Epithelial cell of esophagus (primary cell): ENCODE results near the gene PTPN1.
A peak's percentile ranks its signal among the peaks of the same experiment; 100 is the strongest.
"Not testable (repeated sequence)": the region's sequence is repeated elsewhere in the genome, so short reads cannot be mapped to it uniquely, and the experiment has no call there.

Experiments
- DNase-seq: peaks from one replicate; pipeline ENCODE4 v3.0.0; 2010; ENCODE audit warnings: low read depth
- H3K4me3 ChIP-seq: 2 replicates; pipeline ENCODE4 v1.5.1; 2011; ENCODE audit warnings: mild to moderate bottlenecking, low read length, control low read depth
- TF ChIP-seq, protein P1 (sequence below): IDR thresholded peaks from 2 replicates; pipeline ENCODE4 v1.5.1; 2011; ENCODE audit warnings: low read depth, mild to moderate bottlenecking, low read length, control low read depth, inconsistent platforms; ENCODE audit not compliant: insufficient read depth; ENCODE audit errors: missing control alignments

PTPN1 gene

DNA sequence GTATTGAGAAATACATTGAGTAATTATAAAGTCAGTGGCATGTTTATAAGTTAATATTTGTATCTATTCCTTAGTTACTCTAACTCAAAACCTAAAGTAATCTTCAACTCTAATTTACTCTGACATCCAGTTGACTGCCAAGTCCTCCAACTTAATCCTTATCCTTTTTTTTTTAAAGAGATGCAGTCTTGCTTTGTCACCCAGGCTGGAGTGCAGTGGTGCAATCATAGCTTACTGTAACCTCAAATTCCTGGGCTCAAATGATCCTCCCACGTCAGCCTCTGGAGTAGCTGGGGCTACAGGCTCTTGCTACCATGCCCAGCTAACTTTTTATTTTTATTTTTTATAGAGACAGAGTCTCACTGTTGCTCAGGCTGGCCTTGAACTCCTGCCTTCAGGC, 24.4 kb downstream of the PTPN1 start:
- DNase-seq = no peak
- H3K4me3 ChIP-seq = no peak overlapping the region
- TF ChIP-seq, protein P1, sequence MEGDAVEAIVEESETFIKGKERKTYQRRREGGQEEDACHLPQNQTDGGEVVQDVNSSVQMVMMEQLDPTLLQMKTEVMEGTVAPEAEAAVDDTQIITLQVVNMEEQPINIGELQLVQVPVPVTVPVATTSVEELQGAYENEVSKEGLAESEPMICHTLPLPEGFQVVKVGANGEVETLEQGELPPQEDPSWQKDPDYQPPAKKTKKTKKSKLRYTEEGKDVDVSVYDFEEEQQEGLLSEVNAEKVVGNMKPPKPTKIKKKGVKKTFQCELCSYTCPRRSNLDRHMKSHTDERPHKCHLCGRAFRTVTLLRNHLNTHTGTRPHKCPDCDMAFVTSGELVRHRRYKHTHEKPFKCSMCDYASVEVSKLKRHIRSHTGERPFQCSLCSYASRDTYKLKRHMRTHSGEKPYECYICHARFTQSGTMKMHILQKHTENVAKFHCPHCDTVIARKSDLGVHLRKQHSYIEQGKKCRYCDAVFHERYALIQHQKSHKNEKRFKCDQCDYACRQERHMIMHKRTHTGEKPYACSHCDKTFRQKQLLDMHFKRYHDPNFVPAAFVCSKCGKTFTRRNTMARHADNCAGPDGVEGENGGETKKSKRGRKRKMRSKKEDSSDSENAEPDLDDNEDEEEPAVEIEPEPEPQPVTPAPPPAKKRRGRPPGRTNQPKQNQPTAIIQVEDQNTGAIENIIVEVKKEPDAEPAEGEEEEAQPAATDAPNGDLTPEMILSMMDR = no peak

DNA sequence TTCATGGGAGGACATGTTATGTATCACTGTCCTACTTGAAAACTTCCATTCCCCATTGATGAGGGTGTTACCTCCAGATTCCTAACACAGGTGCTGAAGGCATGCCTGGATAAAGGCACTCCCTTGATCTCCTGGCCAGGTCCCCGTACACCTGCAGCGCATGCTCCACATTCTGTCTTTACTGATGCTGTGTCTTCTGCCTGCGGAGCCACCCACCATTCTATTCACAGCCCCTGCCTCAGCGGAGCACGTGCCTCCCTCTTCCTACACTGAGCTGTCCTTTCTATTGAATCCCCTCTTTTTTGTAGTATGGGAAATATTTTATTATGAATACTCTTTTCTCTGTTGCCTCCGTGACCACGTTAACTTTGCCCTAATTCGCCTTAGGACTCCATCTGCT, 25.0 kb downstream of the PTPN1 start:
- TF ChIP-seq, protein P1 = no peak
- H3K4me3 ChIP-seq = no peak overlapping the region

DNA sequence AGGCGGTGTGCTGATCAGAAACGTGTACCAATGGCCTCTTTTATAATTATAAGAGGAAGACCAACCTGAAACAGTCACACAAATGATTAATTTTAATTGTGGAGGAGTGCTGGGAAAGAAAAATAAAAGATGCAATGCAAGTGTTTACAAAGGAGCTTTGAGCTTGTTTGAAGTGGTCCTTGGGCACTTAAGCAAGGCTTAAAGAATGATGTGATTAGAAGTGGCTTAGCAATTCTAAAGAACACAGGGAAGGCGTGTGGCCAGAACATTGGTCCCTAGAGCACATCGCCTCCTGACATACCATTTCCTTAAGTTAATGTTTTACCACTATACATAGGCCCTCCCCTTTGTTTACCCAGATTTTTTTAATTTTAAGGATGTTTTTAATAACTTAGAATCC, 26.1 kb downstream of the PTPN1 start:
- no peak for DNase-seq
- TF ChIP-seq, protein P1 = no peak
- no peak overlapping the region for H3K4me3 ChIP-seq

More for the DNA sequence above, 25.0 kb downstream of the PTPN1 start:
- DNase-seq = no peak

DNA sequence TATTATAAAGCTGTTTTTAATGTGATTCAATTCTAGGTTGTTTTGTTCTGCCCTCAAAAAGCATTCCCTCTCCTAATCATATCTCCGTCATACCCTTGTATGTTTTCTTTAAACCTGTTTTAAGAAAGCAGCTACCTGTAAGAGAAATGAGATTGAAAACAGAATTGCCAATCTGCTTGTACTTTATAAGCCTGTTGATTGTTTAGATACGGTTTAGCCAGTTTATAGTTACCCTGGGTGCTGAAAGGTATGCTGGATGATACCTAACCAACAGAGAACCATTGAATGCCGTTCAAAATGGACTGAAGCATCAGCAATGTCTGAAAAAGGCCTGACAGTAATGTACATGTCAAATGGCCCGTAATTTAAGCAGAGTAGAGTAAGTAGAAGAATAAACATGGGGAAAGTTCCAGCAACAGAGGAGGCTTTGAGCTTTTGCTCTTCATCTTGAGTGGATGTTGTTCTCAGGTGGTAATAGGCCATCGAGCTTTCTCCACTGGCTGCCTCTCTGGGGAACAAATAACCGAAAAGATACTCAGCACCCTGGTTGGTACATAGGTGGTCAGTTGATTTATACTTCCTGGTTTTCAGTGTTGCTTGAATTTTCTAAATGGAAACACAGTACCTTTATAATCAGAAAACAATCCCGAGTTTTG, 27.5 kb downstream of the PTPN1 start:
- H3K4me3 ChIP-seq = no peak overlapping the region
- TF ChIP-seq, protein P1 = no peak
- no peak for DNase-seq

GRCh38 chr20:50538276-50538675, 28.1 kb downstream of the PTPN1 start:
- TF ChIP-seq, protein P1 = no peak
- H3K4me3 ChIP-seq = no peak overlapping the region
- DNase-seq = no peak

- H3K4me3 ChIP-seq, DNase-seq: not testable (repeated sequence)
Measured at GRCh38 chr20:50539798-50540197, 29.6 kb downstream of the PTPN1 start.

GRCh38 chr20:50540620-50541605, 30.7 kb downstream of the PTPN1 start:
- H3K4me3 ChIP-seq = no peak overlapping the region
- peak; percentile 58 for DNase-seq
- TF ChIP-seq, protein P1 = no peak
